Endothelial cell of umbilical vein (primary cell): ENCODE data around the gene USP33.
A peak's percentile ranks its signal among the peaks of the same experiment; 100 is the strongest.

Source experiments
- GATA2 ChIP-seq: IDR thresholded peaks from 2 replicates; pipeline ENCODE4 v1.7.0; 2011; ENCODE audit warnings: low read depth, mild to moderate bottlenecking, moderate library complexity, mixed read lengths, low read length; ENCODE audit not compliant: insufficient read length, insufficient read depth
- MYC ChIP-seq: IDR thresholded peaks from one replicate; pipeline ENCODE4 v1.6.1; 2011; ENCODE audit warnings: mild to moderate bottlenecking, low read depth, low read length
- POLR2A ChIP-seq: IDR thresholded peaks from 2 replicates; pipeline ENCODE4 v1.6.1; 2012; ENCODE audit warnings: low read depth, mild to moderate bottlenecking, control low read depth, low read length
- TF ChIP-seq, protein P1 (sequence below), 2 donors: IDR thresholded peaks; 1 replicate in 1 of 2; 2 replicates in 1 of 2; pipeline ENCODE4 v1.5.1; 2011; ENCODE audit warnings: low read length in 2 of 2, mild to moderate bottlenecking in 2 of 2, moderate library complexity in 2 of 2, control low read depth in 1 of 2, inconsistent platforms in 1 of 2, low read depth in 1 of 2; ENCODE audit not compliant: insufficient read depth in 1 of 2; ENCODE audit errors: extremely low read depth in 1 of 2

DNA sequence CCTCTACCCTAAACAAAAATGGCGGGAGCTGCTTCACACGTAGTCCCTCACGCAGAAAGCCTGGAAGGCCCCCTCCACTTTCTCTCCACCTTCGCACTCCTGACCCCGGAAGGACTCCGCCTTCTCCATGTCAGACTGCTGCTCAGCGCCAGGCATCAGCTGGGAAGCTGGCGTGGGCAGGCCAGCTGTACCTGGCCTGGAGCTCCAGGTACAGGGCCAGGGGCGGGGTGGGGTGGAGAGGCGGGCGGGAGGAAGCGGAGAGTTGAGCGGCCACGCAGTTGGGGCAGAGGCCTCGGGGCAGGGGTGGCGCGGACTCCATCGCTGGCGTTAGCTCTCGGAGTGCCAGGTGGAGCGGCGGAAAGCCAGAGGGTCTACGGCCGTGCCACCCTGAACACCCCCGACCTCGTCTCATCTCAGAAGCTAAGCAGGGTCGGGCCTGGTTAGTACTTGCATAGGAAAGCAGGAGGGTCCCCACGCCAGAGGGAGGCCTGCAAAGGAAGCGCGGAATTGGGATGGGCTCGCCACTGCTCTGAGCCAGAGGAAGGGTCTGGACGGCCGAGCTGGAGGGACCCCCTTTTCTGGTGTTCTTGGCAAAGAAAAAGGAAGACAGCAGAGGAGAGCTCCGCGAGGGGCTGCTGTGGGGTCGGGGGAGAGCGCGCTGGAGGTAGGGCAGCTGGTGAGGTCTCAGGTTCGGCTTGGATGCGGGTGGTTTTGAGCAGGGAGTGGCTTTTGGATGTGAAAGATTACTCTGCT, 20.1 kb upstream of the USP33 start, which contains the start of gene MIGA1:
- TF ChIP-seq POLR2A: peak; percentile 13
- TF ChIP-seq, protein P1, sequence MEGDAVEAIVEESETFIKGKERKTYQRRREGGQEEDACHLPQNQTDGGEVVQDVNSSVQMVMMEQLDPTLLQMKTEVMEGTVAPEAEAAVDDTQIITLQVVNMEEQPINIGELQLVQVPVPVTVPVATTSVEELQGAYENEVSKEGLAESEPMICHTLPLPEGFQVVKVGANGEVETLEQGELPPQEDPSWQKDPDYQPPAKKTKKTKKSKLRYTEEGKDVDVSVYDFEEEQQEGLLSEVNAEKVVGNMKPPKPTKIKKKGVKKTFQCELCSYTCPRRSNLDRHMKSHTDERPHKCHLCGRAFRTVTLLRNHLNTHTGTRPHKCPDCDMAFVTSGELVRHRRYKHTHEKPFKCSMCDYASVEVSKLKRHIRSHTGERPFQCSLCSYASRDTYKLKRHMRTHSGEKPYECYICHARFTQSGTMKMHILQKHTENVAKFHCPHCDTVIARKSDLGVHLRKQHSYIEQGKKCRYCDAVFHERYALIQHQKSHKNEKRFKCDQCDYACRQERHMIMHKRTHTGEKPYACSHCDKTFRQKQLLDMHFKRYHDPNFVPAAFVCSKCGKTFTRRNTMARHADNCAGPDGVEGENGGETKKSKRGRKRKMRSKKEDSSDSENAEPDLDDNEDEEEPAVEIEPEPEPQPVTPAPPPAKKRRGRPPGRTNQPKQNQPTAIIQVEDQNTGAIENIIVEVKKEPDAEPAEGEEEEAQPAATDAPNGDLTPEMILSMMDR (IDR thresholded peaks at IDR 0.05; ENCODE audit: extremely low read depth in 1 of 2, insufficient read depth in 1 of 2, low read depth in 1 of 2, low read length in 2 of 2): no peak
- no peak for TF ChIP-seq MYC
- TF ChIP-seq GATA2: no peak
